ENCODE results near the gene LINGO3.

Gene LINGO3

GRCh38 chr19:2308114-2308556 is at the start of gene LINGO3:
LINGO3 (minus strand) TSS chr19:2308154; CDS start chr19:2291776, 16,378 bp downstream.
- no peak for TF ChIP-seq ZFX (IDR thresholded peaks at IDR 0.05)
- no peak for TF ChIP-seq CTCF (conservative IDR thresholded peaks at IDR 0.05)
- H3K27ac ChIP-seq = no peak within 1 kb of the TSS; the same call in 1 of the 2 replicates

GRCh38 chr19:2356036-2356646 is 48.2 kb upstream of the LINGO3 start:
- no peak overlapping the region for H3K27ac ChIP-seq
- TF ChIP-seq ZFX (IDR thresholded peaks at IDR 0.05) (no peak), CTCF (conservative IDR thresholded peaks at IDR 0.05) (no peak)

GRCh38 chr19:2355168-2356035 is 47.4 kb upstream of the LINGO3 start:
- H3K27ac ChIP-seq = no peak overlapping the region
- TF ChIP-seq ZFX (IDR thresholded peaks at IDR 0.05) = no peak
- no peak for TF ChIP-seq CTCF (conservative IDR thresholded peaks at IDR 0.05)

- no peak overlapping the region for H3K27ac ChIP-seq
- TF ChIP-seq ZFX (IDR thresholded peaks at IDR 0.05) = no peak
- no peak for TF ChIP-seq CTCF (conservative IDR thresholded peaks at IDR 0.05)
Observed at GRCh38 chr19:2354670-2355069, 46.7 kb upstream of the LINGO3 start.

GRCh38 chr19:2353887-2354592 is 46.1 kb upstream of the LINGO3 start:
- TF ChIP-seq CTCF (conservative IDR thresholded peaks at IDR 0.05) (no peak), ZFX (IDR thresholded peaks at IDR 0.05) (no peak)
- H3K27ac ChIP-seq = no peak overlapping the region

GRCh38 chr19:2353159-2353886 is 45.4 kb upstream of the LINGO3 start:
- TF ChIP-seq ZFX (IDR thresholded peaks at IDR 0.05) (no peak), CTCF (conservative IDR thresholded peaks at IDR 0.05) (no peak)
- H3K27ac ChIP-seq = no peak overlapping the region

All from C4-2B (cell line).